HG03060 (cell line): ENCODE measurements around the gene FBP2.

Source experiments
- ATAC-seq: cut with Tn5 transposase; IDR thresholded peaks from one replicate; pipeline ENCODE4 v1.9.1; 2021; ENCODE audit warnings: low read depth, moderate number of reproducible peaks; ENCODE audit not compliant: unreplicated experiment

The FBP2 gene

DNA sequence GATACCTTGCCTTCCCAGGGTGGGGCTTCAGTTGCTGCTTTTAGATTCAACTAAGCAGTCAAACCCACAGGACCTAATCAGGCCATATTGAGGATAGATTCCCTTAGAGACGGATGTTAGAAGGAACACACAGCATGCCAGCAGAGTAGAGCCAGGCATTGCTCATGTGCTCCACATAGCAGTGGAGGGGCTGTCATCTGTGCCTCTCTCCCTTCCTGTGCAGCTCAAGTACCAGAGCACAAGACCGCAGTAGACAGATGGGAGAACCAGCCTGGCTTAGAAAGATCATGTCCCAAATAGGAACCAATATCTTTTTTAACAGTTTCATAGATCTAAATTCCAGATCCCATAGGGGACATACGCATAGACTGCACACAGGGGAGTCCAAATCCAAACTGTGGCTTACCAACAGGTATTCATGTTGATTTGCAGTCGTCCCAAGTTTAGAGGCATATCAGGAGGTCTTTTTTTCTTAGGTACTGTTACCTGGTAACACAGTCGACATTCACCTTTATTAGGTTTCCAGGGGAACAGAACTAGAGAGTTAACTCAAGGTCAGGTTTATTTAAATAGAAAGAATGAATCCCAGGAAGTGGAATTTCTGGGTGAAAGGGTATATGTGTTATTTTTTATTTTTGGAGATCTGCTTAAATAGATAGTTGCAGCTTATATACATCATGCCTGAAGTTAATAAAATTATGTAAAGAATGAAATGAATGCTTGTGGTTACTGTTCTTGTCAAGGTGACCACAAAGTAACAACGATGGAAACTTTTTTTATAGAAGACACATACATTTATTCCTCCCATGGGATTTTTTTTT lies 82.3 kb downstream of the FBP2 start:
- no peak for ATAC-seq
